ENCODE data around the gene HCRTR1. TPM values are rescaled to one million over a fixed set of nuclear protein-coding genes. Genes with fewer than 3 reads are reported as not detected.
A peak's percentile ranks its signal among the peaks of the same experiment; 100 is the strongest.

Gene HCRTR1
- polyA plus RNA-seq (2011; rRNA removed) (not detected in 2 replicates), polyA minus RNA-seq (2011; rRNA and poly(A)+ RNA removed) (not detected in 2 replicates)

- TF ChIP-seq CTCF (IDR thresholded peaks at IDR 0.05; ENCODE audit: low read depth, low read length) = no peak
- POLR2A ChIA-PET = interaction anchor here (0.7 to 1.3 kb wide), 2 partner anchors 27 to 222 kb away, joined by 3 to 12 read pairs; partner anchors contain the start of gene PEF1
- H3K9me3 ChIP-seq (ENCODE audit: control insufficient read depth, insufficient read depth, low read length) = no peaks in the 10 kb centered on the region; the same call in 1 of the 2 replicates
- CTCF ChIA-PET = interaction anchor here (0.6 to 3.2 kb wide), 12 partner anchors 8 to 60 kb away, joined by 3 to 29 read pairs (median 4); no protein-coding TSS in a partner anchor
- H3K27me3 ChIP-seq (ENCODE audit: control insufficient read depth, insufficient read depth, low read length) = peaks cover 21% of the 10 kb centered on the region
- peak within 1 kb of the TSS; percentile 54 for H3K4me3 ChIP-seq (ENCODE audit: low read depth, low read length)
- no peak within 1 kb of the TSS for H3K27ac ChIP-seq (ENCODE audit: low read depth, low read length)
- no peak for DNase-seq (ENCODE audit: low read depth, low spot score)
Measured at GRCh38 chr1:31617218-31617915, at the start of gene HCRTR1. HCRTR1 (plus strand) TSS chr1:31617689; CDS start chr1:31619193, 1,504 bp downstream.

DNA sequence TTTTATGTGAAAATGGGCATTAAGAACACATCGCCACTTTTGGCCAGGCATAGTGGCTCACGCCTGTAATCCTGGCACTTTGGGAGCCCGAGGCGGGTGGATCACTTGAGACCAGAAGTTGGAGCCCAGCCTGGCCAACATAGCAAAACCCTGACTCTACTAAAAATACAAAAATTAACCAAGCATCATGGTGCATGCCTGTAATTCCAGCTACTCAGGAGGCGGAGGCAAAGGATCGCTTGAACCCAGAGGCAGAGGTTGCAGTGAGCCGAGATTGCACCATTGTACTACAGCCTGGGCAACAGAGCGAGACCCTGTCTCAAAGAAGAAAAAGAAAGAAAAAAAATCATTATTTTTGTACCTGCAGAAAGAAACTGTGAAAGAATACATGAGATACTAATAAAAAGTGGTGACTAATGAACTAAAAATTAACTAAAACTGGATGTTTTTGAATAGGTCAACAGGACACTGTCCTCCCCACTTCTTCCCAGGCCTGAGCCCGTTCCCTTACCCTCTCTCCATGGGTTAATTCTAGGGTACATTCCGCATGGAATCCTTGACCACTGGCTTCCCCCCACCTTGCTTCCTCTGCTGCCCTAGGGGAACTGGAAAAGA is 49.4 kb upstream of the HCRTR1 start:
- H3K9me3 ChIP-seq (ENCODE audit: control insufficient read depth, insufficient read depth, low read length) = no peaks in the 10 kb centered on the region
- POLR2A ChIA-PET = no interaction called here
- no peak for DNase-seq (ENCODE audit: low read depth, low spot score)
- TF ChIP-seq CTCF (IDR thresholded peaks at IDR 0.05; ENCODE audit: low read depth, low read length) = no peak
- no peak overlapping the region for H3K4me3 ChIP-seq (ENCODE audit: low read depth, low read length)
- CTCF ChIA-PET = interaction anchor here (0.8 to 6.2 kb wide), 3 partner anchors 24 to 65 kb away, joined by 3 to 48 read pairs (median 3); no protein-coding TSS in a partner anchor
- no peaks in the 10 kb centered on the region for H3K27me3 ChIP-seq (ENCODE audit: control insufficient read depth, insufficient read depth, low read length)
- H3K27ac ChIP-seq (ENCODE audit: low read depth, low read length) = no peak overlapping the region

- CTCF ChIA-PET = interaction anchor here (0.8 kb wide), 2 partner anchors 20 to 64 kb away, joined by 3 to 4 read pairs; no protein-coding TSS in a partner anchor
- no peaks in the 10 kb centered on the region for H3K9me3 ChIP-seq (ENCODE audit: control insufficient read depth, insufficient read depth, low read length)
- no peak for DNase-seq (ENCODE audit: low read depth, low spot score)
- TF ChIP-seq CTCF (IDR thresholded peaks at IDR 0.05; ENCODE audit: low read depth, low read length) = no peak
- no peak overlapping the region for H3K27ac ChIP-seq (ENCODE audit: low read depth, low read length)
- POLR2A ChIA-PET = no interaction called here
- no peaks in the 10 kb centered on the region for H3K27me3 ChIP-seq (ENCODE audit: control insufficient read depth, insufficient read depth, low read length)
- H3K4me3 ChIP-seq (ENCODE audit: low read depth, low read length) = no peak overlapping the region
Measured at GRCh38 chr1:31568895-31569595, 48.4 kb upstream of the HCRTR1 start.

DNA sequence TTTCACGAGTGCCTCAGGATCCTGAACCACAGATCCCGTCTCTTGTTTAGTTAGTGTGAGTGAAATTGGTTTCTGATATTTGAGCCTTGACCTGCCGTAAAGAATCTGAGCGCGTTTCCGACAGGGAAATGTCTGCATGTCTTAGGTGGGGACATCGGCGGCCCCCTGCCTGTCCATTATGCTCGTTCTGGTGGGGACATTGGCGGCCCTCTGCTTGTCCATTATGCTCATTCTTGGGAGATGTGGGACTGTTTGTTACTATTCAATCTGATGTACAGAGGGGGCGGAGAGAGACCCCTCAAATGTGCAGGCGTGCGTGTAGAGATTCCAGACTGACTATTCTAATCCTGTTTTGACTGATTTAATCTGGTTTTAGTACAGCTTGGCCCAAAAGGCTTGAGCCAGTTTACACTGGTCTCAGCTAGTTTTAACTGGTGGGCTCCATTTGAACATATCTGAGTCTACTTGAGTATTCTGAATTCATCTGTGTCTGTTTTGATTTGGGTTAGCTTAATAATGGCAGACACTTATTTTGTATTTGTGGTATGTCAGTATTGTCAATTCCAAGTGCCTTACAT is 47.8 kb upstream of the HCRTR1 start:
- no peak overlapping the region for H3K27ac ChIP-seq (ENCODE audit: low read depth, low read length)
- H3K9me3 ChIP-seq (ENCODE audit: control insufficient read depth, insufficient read depth, low read length) = no peaks in the 10 kb centered on the region
- H3K4me3 ChIP-seq (ENCODE audit: low read depth, low read length) = no peak overlapping the region
- CTCF ChIA-PET = interaction anchor here (0.6 to 1.2 kb wide), 3 partner anchors 16 to 175 kb away, joined by 3 to 4 read pairs (median 3); no protein-coding TSS in a partner anchor
- POLR2A ChIA-PET = no interaction called here
- no peaks in the 10 kb centered on the region for H3K27me3 ChIP-seq (ENCODE audit: control insufficient read depth, insufficient read depth, low read length)
- TF ChIP-seq CTCF (IDR thresholded peaks at IDR 0.05; ENCODE audit: low read depth, low read length) = no peak
- DNase-seq (ENCODE audit: low read depth, low spot score) = no peak

Data from AG04450 (cell line).